K562 (cell line): ENCODE results near the gene ARL3. TPM values are rescaled to one million over a fixed set of nuclear protein-coding genes. Genes with fewer than 3 reads are reported as not detected.

Experiments
- ATAC-seq: fragments of 200-7000 bp; cut with Tn5 transposase; 3 replicates; pipeline ENCODE4 v1.9.1; 2020; ENCODE audit warnings: moderate library complexity
- BruUV-seq: library from RNA; stranded (reverse); fragments of 400-500 nt; replicated peaks from 2 replicates; lab custom pipeline; 2021; lab: Mats Ljungman, UMichigan
- CTCF ChIA-PET: fragments of 300-600 bp; formaldehyde crosslinking; extraction: SDS; loops from one replicate; lab custom pipeline; 2021; ENCODE audit warnings: low intra/inter-chr PET ratio; lab: Yijun Ruan, JAX
- POLR2A ChIA-PET: fragments of 300-600, 350-650 bp; sonication (Branson Sonifier 250); formaldehyde crosslinking; extraction: SDS; loops from one replicate; lab custom pipeline; 2021; ENCODE audit warnings: antibody characterized with exemption, inconsistent platforms; lab: Yijun Ruan, JAX
- DNase-seq, 4 experiments: peaks; one replicate each; pipeline versions ENCODE4 v3.0.0 to v3.0.0-alpha.2; 2011 to 2018; ENCODE audit warnings: low spot score in 3 of 4, mixed read lengths in 3 of 4; ENCODE audit errors: extremely low read depth in 1 of 4
- FAIRE-seq: peaks from 2 replicates; lab custom pipeline; 2011; peaks lifted over from hg19 to GRCh38; lab: Jason Lieb, UNC
- H2AFZ ChIP-seq: 2 replicates; pipeline ENCODE4 v1.6.0; 2011; ENCODE audit warnings: low read depth, low read length, control low read depth, inconsistent platforms
- H3K27ac ChIP-seq: fragments of 200-600 bp; 3 replicates; pipeline ENCODE4 v1.8.0; 2011; ENCODE audit warnings: low read depth, mild to moderate bottlenecking, control low read depth, inconsistent platforms, low read length, moderate library complexity, mixed read lengths; ENCODE audit errors: extremely low read depth
- H3K27me3 ChIP-seq, 2 experiments: fragments of 300-600 bp in 1 of 2; 2 replicates in 1 of 2; 3 replicates in 1 of 2; pipeline versions ENCODE4 v1.6.0 to v1.8.0; 2011; ENCODE audit warnings: inconsistent platforms in 2 of 2, low read length in 2 of 2, mild to moderate bottlenecking in 1 of 2, mixed read lengths in 1 of 2, moderate library complexity in 1 of 2; ENCODE audit not compliant: control insufficient read depth in 2 of 2, insufficient read depth in 2 of 2
- H3K36me3 ChIP-seq: fragments of 300-600 bp; 3 replicates; pipeline ENCODE4 v1.8.0; 2011; ENCODE audit warnings: mild to moderate bottlenecking, low read length, inconsistent platforms; ENCODE audit not compliant: control insufficient read depth, insufficient read depth
- H3K4me1 ChIP-seq, 2 experiments: fragments of 200-600 bp in 1 of 2; replicated peaks in 1 of 2; 2 replicates in 1 of 2; 3 replicates in 1 of 2; pipeline versions ENCODE4 v1.5.1 to v1.8.0; 2011; ENCODE audit warnings: inconsistent platforms in 2 of 2, low read length in 2 of 2, mild to moderate bottlenecking in 1 of 2, mixed read lengths in 1 of 2, moderate library complexity in 1 of 2; ENCODE audit not compliant: control insufficient read depth in 2 of 2, insufficient read depth in 2 of 2
- H3K4me2 ChIP-seq: 2 replicates; pipeline ENCODE4 v1.6.1; 2011; ENCODE audit warnings: low read length, control low read depth, inconsistent platforms, mixed read lengths; ENCODE audit not compliant: insufficient read depth
- H3K4me3 ChIP-seq: fragments of 200-600 bp; sonication (generic), shearing (Covaris generic); 2 replicates; pipeline ENCODE4 v1.5.1; 2016; ENCODE audit warnings: control low read depth, inconsistent platforms
- H3K79me2 ChIP-seq: fragments of 200-600 bp; 3 replicates; pipeline ENCODE4 v1.8.0; 2011; ENCODE audit warnings: low read length, inconsistent platforms; ENCODE audit not compliant: control insufficient read depth, insufficient read depth
- H3K9ac ChIP-seq, 2 experiments: 2 replicates each; pipeline versions ENCODE4 v1.6.0 to v1.6.1; 2011; ENCODE audit warnings: low read depth in 2 of 2, low read length in 2 of 2, control low read depth in 1 of 2, inconsistent platforms in 1 of 2, mild to moderate bottlenecking in 1 of 2, mixed read lengths in 1 of 2; ENCODE audit not compliant: insufficient read depth in 1 of 2
- H3K9me1 ChIP-seq: one replicate; pipeline ENCODE4 v1.6.0; 2011; ENCODE audit warnings: inconsistent platforms, mild to moderate bottlenecking, low read length, moderate library complexity; ENCODE audit not compliant: control insufficient read depth, insufficient read depth
- H3K9me3 ChIP-seq: replicated peaks from 2 replicates; pipeline ENCODE4 v1.5.1; 2011; ENCODE audit warnings: low read depth, low read length, inconsistent platforms; ENCODE audit not compliant: control insufficient read depth, insufficient read depth
- H4K20me1 ChIP-seq: replicated peaks from 2 replicates; pipeline ENCODE4 v1.6.1; 2011; ENCODE audit warnings: low read length, inconsistent platforms, mixed read lengths; ENCODE audit not compliant: control insufficient read depth, insufficient read depth
- NCOA6 ChIP-seq: fragments of 450-650 bp; IDR thresholded peaks from 2 replicates; pipeline ENCODE4 v1.6.1; 2017; ENCODE audit warnings: mild to moderate bottlenecking
- WGBS: fragments of 100-300 bp; shearing (Covaris generic); methylation state at CpG from one replicate; pipeline ENCODE4 v1.1.6; 2016; ENCODE audit warnings: low coverage, mixed read lengths; ENCODE audit not compliant: insufficient coverage; ENCODE audit errors: missing lambda C conversion rate; 5-methylcytosine and 5-hydroxymethylcytosine counted together
- in situ Hi-C: fragments of 300-500 bp; cut with MboI; formaldehyde crosslinking; loops from 4 replicates; pipeline ENCODE4 v1.15.0; 2018; ENCODE audit warnings: inconsistent platforms, mixed read lengths
- intact Hi-C: fragments of 100-400 bp; cut with micrococcal nuclease; formaldehyde crosslinking; loops from 2 replicates; pipeline ENCODE4 v1.14.2; 2022
- polyA plus RNA-seq, 8 experiments: library from polyadenylated mRNA; depleted of rRNA in 4 of 8; stranded (reverse) in 5 of 8; unstranded in 3 of 8; fragments of >200 nt; fragmentation: Nextera tagmentation in 2 of 8; fragmentation: Illumina TruSeq in 1 of 8; extraction: Ambion mirVana in 2 of 8; extraction: Trizol in 1 of 8; gene quantifications; 2 replicates each; pipeline versions ENCODE4 v1.2.1 to v1.2.3, GENCODE V29; 2011 to 2014; ENCODE audit warnings: inconsistent platforms in 1 of 8, missing spikeins in 1 of 8
- total RNA-seq, 7 experiments: library from RNA; depleted of rRNA in 6 of 7; stranded (reverse); fragments of >200 nt in 6 of 7; fragmentation: Illumina TruSeq in 2 of 7; extraction: Trizol in 2 of 7; gene quantifications; 2 replicates each; pipeline versions ENCODE4 v1.2.1 to v1.2.3, GENCODE V29; 2011 to 2021; ENCODE audit warnings: low replicate concordance in 1 of 7
- TF ChIP-seq, protein P1 (sequence below): sonication (generic); formaldehyde crosslinking; IDR thresholded peaks from 2 replicates; pipeline ENCODE4 v1.8.1; 2023; ENCODE audit warnings: mild to moderate bottlenecking, missing genetic modification reagents
- TF ChIP-seq, protein P2 (sequence below): sonication (generic); formaldehyde crosslinking; IDR thresholded peaks from 2 replicates; pipeline ENCODE4 v1.8.0; 2022; ENCODE audit warnings: mild to moderate bottlenecking, missing genetic modification reagents

The ARL3 gene
- total and polyA plus RNA-seq, 9 of the 15 experiments (the other 6 are each of a cell fraction or from before 2014, with no cell fraction given) = 2.9 to 8.9 (median 4.8) TPM

DNA sequence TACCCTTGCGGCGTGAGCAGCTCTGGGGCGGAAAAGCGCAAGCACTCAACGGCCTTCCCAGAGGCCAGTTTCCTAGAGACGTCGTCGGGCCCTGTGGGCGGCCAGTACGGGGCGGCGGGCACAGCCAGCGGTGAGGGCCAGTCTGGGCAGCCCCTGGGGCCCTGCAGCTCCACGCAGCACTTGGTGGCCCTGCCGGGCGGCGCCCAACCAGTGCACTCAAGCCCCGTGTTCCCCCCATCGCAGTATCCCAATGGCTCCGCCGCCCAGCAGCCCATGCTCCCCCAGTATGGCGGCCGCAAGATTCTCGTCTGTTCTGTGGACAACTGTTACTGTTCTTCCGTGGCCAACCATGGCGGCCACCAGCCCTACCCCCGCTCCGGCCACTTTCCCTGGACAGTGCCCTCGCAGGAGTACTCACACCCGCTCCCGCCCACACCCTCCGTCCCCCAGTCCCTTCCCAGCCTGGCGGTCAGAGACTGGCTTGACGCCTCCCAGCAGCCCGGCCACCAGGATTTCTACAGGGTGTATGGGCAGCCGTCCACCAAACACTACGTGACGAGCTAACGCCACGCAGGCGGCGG lies 57.3 kb downstream of the ARL3 start:
- ATAC-seq (no peak), DNase-seq (no peak), FAIRE-seq (no peak)
- ChIA-PET POLR2A (interaction anchor here (0.6 to 7.3 kb wide), 4 partner anchors 9 to 256 kb away, joined by 3 to 60 read pairs (median 4); partner anchors contain the start of gene TRIM8), CTCF (no interaction called here)
- no peak overlapping the region for H3K4me2 ChIP-seq
- H3K27me3 ChIP-seq = no peaks in the 10 kb centered on the region
- H3K36me3 ChIP-seq = peaks cover 54% of the 10 kb centered on the region; the same call in 2 of the 3 replicates
- H2AFZ ChIP-seq = no peak overlapping the region
- 97% methylated on average over 21 of the region's 42 CpGs for WGBS
- H3K27ac ChIP-seq = no peak overlapping the region
- no TSS peak for BruUV-seq
- H3K9me1 ChIP-seq = no peaks in the 10 kb centered on the region
- intact Hi-C loops = no loop called here
- H3K79me2 ChIP-seq = peaks cover 12% of the 10 kb centered on the region
- H4K20me1 ChIP-seq = no peaks in the 10 kb centered on the region
- TF ChIP-seq, protein P1, sequence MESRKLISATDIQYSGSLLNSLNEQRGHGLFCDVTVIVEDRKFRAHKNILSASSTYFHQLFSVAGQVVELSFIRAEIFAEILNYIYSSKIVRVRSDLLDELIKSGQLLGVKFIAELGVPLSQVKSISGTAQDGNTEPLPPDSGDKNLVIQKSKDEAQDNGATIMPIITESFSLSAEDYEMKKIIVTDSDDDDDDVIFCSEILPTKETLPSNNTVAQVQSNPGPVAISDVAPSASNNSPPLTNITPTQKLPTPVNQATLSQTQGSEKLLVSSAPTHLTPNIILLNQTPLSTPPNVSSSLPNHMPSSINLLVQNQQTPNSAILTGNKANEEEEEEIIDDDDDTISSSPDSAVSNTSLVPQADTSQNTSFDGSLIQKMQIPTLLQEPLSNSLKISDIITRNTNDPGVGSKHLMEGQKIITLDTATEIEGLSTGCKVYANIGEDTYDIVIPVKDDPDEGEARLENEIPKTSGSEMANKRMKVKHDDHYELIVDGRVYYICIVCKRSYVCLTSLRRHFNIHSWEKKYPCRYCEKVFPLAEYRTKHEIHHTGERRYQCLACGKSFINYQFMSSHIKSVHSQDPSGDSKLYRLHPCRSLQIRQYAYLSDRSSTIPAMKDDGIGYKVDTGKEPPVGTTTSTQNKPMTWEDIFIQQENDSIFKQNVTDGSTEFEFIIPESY (CRISPR knock-in tag) = peak; percentile 42; the same call in 1 of the 2 replicates
- no peak for TF ChIP-seq NCOA6
- TF ChIP-seq, protein P2, sequence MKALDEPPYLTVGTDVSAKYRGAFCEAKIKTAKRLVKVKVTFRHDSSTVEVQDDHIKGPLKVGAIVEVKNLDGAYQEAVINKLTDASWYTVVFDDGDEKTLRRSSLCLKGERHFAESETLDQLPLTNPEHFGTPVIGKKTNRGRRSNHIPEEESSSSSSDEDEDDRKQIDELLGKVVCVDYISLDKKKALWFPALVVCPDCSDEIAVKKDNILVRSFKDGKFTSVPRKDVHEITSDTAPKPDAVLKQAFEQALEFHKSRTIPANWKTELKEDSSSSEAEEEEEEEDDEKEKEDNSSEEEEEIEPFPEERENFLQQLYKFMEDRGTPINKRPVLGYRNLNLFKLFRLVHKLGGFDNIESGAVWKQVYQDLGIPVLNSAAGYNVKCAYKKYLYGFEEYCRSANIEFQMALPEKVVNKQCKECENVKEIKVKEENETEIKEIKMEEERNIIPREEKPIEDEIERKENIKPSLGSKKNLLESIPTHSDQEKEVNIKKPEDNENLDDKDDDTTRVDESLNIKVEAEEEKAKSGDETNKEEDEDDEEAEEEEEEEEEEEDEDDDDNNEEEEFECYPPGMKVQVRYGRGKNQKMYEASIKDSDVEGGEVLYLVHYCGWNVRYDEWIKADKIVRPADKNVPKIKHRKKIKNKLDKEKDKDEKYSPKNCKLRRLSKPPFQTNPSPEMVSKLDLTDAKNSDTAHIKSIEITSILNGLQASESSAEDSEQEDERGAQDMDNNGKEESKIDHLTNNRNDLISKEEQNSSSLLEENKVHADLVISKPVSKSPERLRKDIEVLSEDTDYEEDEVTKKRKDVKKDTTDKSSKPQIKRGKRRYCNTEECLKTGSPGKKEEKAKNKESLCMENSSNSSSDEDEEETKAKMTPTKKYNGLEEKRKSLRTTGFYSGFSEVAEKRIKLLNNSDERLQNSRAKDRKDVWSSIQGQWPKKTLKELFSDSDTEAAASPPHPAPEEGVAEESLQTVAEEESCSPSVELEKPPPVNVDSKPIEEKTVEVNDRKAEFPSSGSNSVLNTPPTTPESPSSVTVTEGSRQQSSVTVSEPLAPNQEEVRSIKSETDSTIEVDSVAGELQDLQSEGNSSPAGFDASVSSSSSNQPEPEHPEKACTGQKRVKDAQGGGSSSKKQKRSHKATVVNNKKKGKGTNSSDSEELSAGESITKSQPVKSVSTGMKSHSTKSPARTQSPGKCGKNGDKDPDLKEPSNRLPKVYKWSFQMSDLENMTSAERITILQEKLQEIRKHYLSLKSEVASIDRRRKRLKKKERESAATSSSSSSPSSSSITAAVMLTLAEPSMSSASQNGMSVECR (CRISPR knock-in tag) = no peak
- peaks cover 3 to 24% of the 10 kb centered on the region in 2 experiments; a peak in 3 of 5 replicates for H3K4me1 ChIP-seq
- no peaks in the 10 kb centered on the region for H3K9me3 ChIP-seq
- in situ Hi-C loops = no loop called here
- H3K9ac ChIP-seq = no peak overlapping the region
- no peak overlapping the region for H3K4me3 ChIP-seq
